Mammary epithelial cell (primary cell): ENCODE results near the gene VTA1.
"Not testable (repeated sequence)": the region's sequence is repeated elsewhere in the genome, so short reads cannot be mapped to it uniquely, and the experiment has no call there.

Experiments
- EZH2 ChIP-seq: IDR thresholded peaks from 2 replicates; pipeline ENCODE4 v1.6.1; 2012; ENCODE audit warnings: low read length, inconsistent platforms, borderline replicate concordance
- TF ChIP-seq, protein P1 (sequence below), 2 donors: IDR thresholded peaks in 1 of 2; conservative IDR thresholded peaks in 1 of 2; 2 replicates each; pipeline ENCODE4 v1.5.1; 2011 to 2012; ENCODE audit warnings: inconsistent platforms in 2 of 2, low read length in 2 of 2, mild to moderate bottlenecking in 2 of 2, control low read depth in 1 of 2, low read depth in 1 of 2; ENCODE audit not compliant: insufficient read depth in 1 of 2; ENCODE audit errors: extremely low read depth in 1 of 2

DNA sequence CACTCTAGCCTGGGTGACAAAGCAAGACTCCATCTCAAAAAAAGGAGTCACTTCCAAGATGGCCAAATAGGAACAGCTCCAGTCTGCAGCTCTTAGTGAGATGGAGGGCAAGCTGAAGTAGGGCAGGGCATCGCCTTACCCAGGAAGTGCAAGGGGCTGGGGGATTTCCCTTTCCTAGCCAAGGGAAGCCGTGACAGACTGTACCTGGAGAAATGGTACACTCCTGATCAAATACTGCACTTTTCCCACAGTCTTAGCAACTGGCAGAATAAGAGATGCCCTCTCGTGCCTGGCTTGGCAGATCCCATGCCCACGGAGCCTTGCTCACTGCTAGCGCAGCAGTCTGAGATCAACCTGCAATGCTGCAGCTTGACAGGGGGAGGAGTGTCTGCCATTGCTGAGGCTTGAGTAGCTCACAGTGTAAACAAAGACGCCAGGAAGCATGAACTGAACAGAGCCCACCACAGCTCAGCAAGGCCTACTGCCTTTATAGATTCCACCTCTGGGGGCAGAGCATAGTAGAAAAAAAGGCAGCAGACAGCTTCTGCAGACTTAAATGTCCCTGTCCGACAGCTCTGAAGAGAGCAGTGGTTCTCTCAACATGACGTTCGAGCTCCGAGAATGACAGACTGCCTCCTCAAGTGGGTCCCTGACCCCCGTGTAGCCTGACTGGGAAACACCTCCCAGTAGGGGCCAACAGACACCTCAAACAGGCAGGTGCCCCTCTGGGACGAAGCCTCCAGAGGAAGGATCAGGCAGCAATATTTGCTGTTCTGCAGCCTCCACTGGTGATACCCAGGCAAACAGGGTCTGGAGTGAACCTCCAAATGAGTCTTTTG is 85.4 kb downstream of the VTA1 start:
- TF ChIP-seq, protein P1, sequence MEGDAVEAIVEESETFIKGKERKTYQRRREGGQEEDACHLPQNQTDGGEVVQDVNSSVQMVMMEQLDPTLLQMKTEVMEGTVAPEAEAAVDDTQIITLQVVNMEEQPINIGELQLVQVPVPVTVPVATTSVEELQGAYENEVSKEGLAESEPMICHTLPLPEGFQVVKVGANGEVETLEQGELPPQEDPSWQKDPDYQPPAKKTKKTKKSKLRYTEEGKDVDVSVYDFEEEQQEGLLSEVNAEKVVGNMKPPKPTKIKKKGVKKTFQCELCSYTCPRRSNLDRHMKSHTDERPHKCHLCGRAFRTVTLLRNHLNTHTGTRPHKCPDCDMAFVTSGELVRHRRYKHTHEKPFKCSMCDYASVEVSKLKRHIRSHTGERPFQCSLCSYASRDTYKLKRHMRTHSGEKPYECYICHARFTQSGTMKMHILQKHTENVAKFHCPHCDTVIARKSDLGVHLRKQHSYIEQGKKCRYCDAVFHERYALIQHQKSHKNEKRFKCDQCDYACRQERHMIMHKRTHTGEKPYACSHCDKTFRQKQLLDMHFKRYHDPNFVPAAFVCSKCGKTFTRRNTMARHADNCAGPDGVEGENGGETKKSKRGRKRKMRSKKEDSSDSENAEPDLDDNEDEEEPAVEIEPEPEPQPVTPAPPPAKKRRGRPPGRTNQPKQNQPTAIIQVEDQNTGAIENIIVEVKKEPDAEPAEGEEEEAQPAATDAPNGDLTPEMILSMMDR (conservative IDR thresholded peaks at IDR 0.05 in 1 of 2, IDR thresholded peaks at IDR 0.05 in 1 of 2; ENCODE audit: extremely low read depth in 1 of 2, insufficient read depth in 1 of 2, low read depth in 1 of 2, low read length in 2 of 2), result peak in 1 of 2 donors; percentile 25
- TF ChIP-seq EZH2, result not testable (repeated sequence)
